NT2/D1 (cell line): ENCODE measurements around the gene TMEM140.

Experiments used
- SUZ12 ChIP-seq: IDR thresholded peaks from 2 replicates; pipeline ENCODE4 v1.6.1; 2011; ENCODE audit not compliant: insufficient read length, insufficient read depth; ENCODE audit errors: extremely low read depth
- ZNF274 ChIP-seq: IDR thresholded peaks from 2 replicates; pipeline ENCODE4 v1.6.1; 2011; ENCODE audit warnings: mild to moderate bottlenecking, low read depth, low read length

GRCh38 chr7:135183478-135183877 is 35.6 kb downstream of the TMEM140 start:
- TF ChIP-seq ZNF274 (no peak), SUZ12 (no peak)
